Mucosa of stomach (tissue), 1 donor: ENCODE measurements around the gene SPOCK3.

Experiments
- H3K27me3 ChIP-seq: one replicate; pipeline ENCODE4 v1.7.0; 2013; ENCODE audit warnings: mild to moderate bottlenecking, low read length; ENCODE audit not compliant: control insufficient read depth, insufficient read depth
- H3K36me3 ChIP-seq: one replicate; pipeline ENCODE4 v1.7.0; 2013; ENCODE audit warnings: low read length; ENCODE audit not compliant: control insufficient read depth, insufficient read depth
- H3K4me1 ChIP-seq: one replicate; pipeline ENCODE4 v1.7.0; 2013; ENCODE audit warnings: mild to moderate bottlenecking, low read length; ENCODE audit not compliant: control insufficient read depth, insufficient read depth
- H3K4me3 ChIP-seq: one replicate; pipeline ENCODE4 v1.7.0; 2013; ENCODE audit warnings: low read length
- H3K9ac ChIP-seq: one replicate; pipeline ENCODE4 v1.7.0; 2013; ENCODE audit warnings: mild to moderate bottlenecking, low read length, moderate library complexity
- H3K9me3 ChIP-seq: one replicate; pipeline ENCODE4 v1.7.0; 2013; ENCODE audit warnings: mild to moderate bottlenecking, low read length, moderate library complexity; ENCODE audit not compliant: control insufficient read depth
- donor health status: Pancreatic carcinoma.

SPOCK3 gene

DNA sequence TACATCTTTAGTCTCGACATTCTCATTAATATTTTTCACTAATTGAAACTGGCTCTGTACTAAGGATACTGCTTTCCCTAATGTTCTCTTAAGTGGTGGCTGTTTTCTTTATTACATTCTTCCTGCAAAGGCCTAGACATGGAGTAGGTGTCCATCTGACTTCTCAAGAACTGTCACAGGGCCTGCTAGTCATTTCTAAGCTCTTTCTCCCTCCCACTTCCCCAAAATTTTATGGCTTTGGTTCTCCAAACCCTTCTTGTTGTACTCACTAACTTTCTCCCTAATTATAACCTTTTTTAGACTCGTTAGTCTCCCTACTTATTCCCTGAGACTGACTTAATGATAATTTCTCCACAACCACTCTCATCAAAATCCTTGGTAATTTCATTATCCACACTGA, 133.3 kb downstream of the SPOCK3 start:
- H3K27me3 ChIP-seq = no peaks in the 10 kb centered on the region
- no peak overlapping the region for H3K9ac ChIP-seq
- no peaks in the 10 kb centered on the region for H3K9me3 ChIP-seq
- no peaks in the 10 kb centered on the region for H3K4me1 ChIP-seq
- H3K36me3 ChIP-seq = no peaks in the 10 kb centered on the region
- no peak overlapping the region for H3K4me3 ChIP-seq

DNA sequence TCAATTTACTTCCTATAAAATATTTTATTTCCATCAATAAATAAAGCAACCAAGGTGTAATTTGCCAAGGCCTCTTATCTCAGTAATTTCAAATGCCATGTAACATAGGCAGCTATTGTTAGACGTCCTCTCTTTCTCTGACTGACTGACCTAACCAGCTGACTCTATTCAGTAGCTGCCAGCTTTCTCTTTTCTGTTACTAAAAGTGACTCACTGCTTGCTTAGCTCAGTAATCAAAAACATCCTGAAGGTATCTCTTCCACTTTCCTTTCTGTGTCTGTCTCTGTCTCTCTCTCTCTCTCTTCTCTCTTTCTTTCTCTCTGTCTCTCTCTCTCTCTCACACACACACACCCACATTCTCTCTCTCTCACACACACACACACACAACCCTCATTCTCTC, 134.2 kb downstream of the SPOCK3 start:
- Histone ChIP-seq H3K4me1 (no peaks in the 10 kb centered on the region), H3K27me3 (no peaks in the 10 kb centered on the region), H3K36me3 (no peaks in the 10 kb centered on the region), H3K4me3 (no peak overlapping the region), H3K9me3 (no peaks in the 10 kb centered on the region), H3K9ac (no peak overlapping the region)

DNA sequence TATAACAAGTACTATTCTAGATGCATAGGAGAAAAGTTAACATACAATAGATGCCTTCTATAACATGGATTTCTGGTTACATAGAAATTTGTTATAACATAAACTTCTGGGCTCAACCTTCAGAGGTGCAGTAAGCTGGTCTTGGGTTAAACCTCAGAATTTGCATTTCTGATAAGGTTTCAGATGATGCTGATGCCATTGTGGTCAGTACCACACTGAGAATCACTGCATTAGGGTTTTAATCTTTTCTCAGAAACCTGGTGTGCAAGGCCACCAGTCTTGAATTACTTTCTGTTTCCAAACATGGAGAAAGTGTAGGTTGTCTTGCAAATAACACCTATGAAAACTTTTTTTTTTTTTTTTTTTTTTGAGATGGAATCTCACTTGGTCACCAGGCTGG, 146.2 kb downstream of the SPOCK3 start:
- H3K27me3 ChIP-seq = no peaks in the 10 kb centered on the region
- H3K9ac ChIP-seq = no peak overlapping the region
- H3K4me1 ChIP-seq = no peaks in the 10 kb centered on the region

GRCh38 chr4:167084321-167084720, 150.0 kb downstream of the SPOCK3 start:
- H3K4me1 ChIP-seq = no peaks in the 10 kb centered on the region
- no peak overlapping the region for H3K4me3 ChIP-seq
- H3K9ac ChIP-seq = no peak overlapping the region
- no peaks in the 10 kb centered on the region for H3K27me3 ChIP-seq
- no peaks in the 10 kb centered on the region for H3K9me3 ChIP-seq
- H3K36me3 ChIP-seq = no peaks in the 10 kb centered on the region

More for the DNA sequence above, 146.2 kb downstream of the SPOCK3 start:
- Histone ChIP-seq H3K4me3 (no peak overlapping the region), H3K9me3 (no peaks in the 10 kb centered on the region), H3K36me3 (no peaks in the 10 kb centered on the region)

GRCh38 chr4:167079762-167080161, 154.5 kb downstream of the SPOCK3 start:
- H3K27me3 ChIP-seq = no peaks in the 10 kb centered on the region
- no peaks in the 10 kb centered on the region for H3K9me3 ChIP-seq
- H3K36me3 ChIP-seq = no peaks in the 10 kb centered on the region
- no peak overlapping the region for H3K9ac ChIP-seq
- H3K4me1 ChIP-seq = no peaks in the 10 kb centered on the region
- no peak overlapping the region for H3K4me3 ChIP-seq

DNA sequence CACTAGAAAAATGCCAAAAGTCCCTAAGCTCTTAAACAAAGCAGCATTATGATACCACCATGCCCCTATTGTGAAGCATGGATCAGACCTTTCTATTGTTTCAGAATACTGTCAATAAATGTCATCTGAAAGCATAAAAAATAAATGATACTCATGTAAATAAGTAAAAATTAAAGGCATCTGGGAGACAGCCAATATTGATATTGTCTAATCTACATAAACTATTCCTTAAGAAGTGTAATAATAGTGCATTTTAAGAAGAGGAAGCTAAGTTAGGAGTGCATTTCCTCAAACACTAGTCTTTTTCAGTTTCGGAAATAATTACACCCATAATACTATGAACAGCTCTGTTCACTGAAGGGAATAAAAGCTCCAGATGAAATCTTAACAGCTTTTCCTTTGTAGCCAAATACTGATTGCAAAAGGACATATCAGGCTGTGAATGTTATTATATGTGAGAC, 181.6 kb downstream of the SPOCK3 start:
- Histone ChIP-seq H3K27me3 (no peaks in the 10 kb centered on the region), H3K4me1 (no peaks in the 10 kb centered on the region), H3K4me3 (no peak overlapping the region), H3K9me3 (no peaks in the 10 kb centered on the region), H3K9ac (no peak overlapping the region), H3K36me3 (no peaks in the 10 kb centered on the region)

- Histone ChIP-seq H3K27me3 (no peaks in the 10 kb centered on the region), H3K9me3 (no peaks in the 10 kb centered on the region), H3K9ac (no peak overlapping the region), H3K36me3 (no peaks in the 10 kb centered on the region), H3K4me1 (no peaks in the 10 kb centered on the region), H3K4me3 (no peak overlapping the region)
Observed at GRCh38 chr4:167049257-167049656, 185.0 kb downstream of the SPOCK3 start.

GRCh38 chr4:167041524-167041923, 192.8 kb downstream of the SPOCK3 start:
- H3K36me3 ChIP-seq = no peaks in the 10 kb centered on the region
- H3K4me3 ChIP-seq = no peak overlapping the region
- no peaks in the 10 kb centered on the region for H3K9me3 ChIP-seq
- H3K27me3 ChIP-seq = no peaks in the 10 kb centered on the region
- no peaks in the 10 kb centered on the region for H3K4me1 ChIP-seq
- no peak overlapping the region for H3K9ac ChIP-seq

DNA sequence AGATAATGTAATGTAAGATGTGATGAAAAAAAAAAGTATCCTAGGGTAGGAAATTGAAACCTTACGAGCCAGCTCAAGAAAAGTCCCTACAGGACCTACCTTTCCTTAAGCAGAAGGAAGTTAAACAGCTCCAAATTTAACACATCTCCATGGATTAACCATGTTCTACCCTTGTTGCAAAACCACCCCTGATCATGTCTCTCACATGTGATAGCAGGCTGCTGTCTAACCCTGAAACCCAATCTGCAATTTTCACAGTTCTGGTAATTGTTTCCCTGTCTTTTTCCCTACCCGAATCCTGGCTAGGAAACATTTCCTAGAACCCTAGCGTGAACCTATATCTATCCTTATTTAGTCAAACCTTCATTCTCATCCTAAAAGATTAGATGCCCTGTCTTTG, 198.9 kb downstream of the SPOCK3 start:
- Histone ChIP-seq H3K36me3 (no peaks in the 10 kb centered on the region), H3K27me3 (no peaks in the 10 kb centered on the region), H3K9me3 (no peaks in the 10 kb centered on the region), H3K9ac (no peak overlapping the region), H3K4me3 (no peak overlapping the region), H3K4me1 (no peaks in the 10 kb centered on the region)

GRCh38 chr4:167034983-167035382, 199.3 kb downstream of the SPOCK3 start:
- no peaks in the 10 kb centered on the region for H3K9me3 ChIP-seq
- no peak overlapping the region for H3K4me3 ChIP-seq
- H3K36me3 ChIP-seq = no peaks in the 10 kb centered on the region
- no peaks in the 10 kb centered on the region for H3K4me1 ChIP-seq
- no peak overlapping the region for H3K9ac ChIP-seq
- no peaks in the 10 kb centered on the region for H3K27me3 ChIP-seq

- Histone ChIP-seq H3K4me1 (no peaks in the 10 kb centered on the region), H3K9ac (no peak overlapping the region), H3K36me3 (no peaks in the 10 kb centered on the region), H3K27me3 (no peaks in the 10 kb centered on the region), H3K9me3 (no peaks in the 10 kb centered on the region), H3K4me3 (no peak overlapping the region)
Observed at GRCh38 chr4:167032871-167033270, 201.4 kb downstream of the SPOCK3 start.

DNA sequence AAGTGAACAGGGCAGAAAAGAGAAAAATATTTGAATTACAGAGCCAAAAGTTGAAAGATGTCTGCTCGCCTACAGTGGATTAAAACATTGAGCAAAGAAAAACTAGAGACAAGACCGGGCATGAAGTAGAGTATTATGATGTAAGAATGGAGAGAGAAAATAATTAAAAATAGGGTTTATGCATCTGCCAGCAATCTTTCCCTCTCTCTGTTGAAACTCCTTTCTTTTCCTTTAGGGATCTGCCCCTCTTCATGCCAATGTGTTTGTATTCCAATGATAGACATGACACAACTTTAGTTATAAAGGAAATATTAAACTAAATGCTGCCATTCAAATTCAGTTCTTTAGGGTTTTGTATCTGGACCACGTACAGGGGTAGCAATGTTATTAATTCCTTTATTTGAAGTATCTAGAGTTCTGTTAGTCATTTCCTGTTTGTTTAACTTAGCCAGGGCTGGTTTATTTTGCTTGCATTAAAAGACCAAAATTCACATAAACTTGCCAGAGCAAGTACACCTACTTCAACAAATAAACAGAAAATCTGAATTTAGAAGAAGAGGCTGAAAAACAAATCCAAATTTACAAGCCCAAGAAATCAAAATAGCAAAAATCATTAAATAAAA, 202.6 kb downstream of the SPOCK3 start:
- no peaks in the 10 kb centered on the region for H3K4me1 ChIP-seq
- H3K4me3 ChIP-seq = no peak overlapping the region
- H3K36me3 ChIP-seq = no peaks in the 10 kb centered on the region
- no peaks in the 10 kb centered on the region for H3K9me3 ChIP-seq
- no peak overlapping the region for H3K9ac ChIP-seq
- H3K27me3 ChIP-seq = no peaks in the 10 kb centered on the region

DNA sequence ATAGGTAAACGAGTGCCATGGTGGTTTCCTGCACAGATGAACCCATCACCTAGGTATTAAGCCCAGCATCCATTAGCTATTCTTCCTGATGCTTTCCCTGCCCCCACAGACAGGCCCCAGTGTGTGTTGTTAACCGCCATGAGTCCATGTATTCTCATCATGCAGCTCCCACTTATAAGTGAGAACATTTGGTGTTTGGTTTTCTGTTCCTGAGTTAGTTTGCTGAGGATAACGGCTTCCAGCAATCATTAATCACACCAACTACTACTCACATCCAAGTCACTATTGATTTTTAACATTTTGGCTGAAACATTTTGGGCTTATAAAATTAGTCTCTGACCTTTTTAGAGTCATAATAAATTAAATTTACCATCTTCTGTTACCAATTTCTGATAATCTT, 205.3 kb downstream of the SPOCK3 start:
- Histone ChIP-seq H3K27me3 (no peaks in the 10 kb centered on the region), H3K4me3 (no peak overlapping the region), H3K36me3 (no peaks in the 10 kb centered on the region), H3K9ac (no peak overlapping the region), H3K4me1 (no peaks in the 10 kb centered on the region), H3K9me3 (no peaks in the 10 kb centered on the region)
